ENCODE measurements around the gene POLD2. TPM values are rescaled to one million over a fixed set of nuclear protein-coding genes. Genes with fewer than 3 reads are reported as not detected.

Gene POLD2
- total and polyA plus RNA-seq, 2 of the 13 experiments (the other 11 are each of a cell fraction or from before 2014, with no cell fraction given), result 87.6 to 95.1 TPM

DNA sequence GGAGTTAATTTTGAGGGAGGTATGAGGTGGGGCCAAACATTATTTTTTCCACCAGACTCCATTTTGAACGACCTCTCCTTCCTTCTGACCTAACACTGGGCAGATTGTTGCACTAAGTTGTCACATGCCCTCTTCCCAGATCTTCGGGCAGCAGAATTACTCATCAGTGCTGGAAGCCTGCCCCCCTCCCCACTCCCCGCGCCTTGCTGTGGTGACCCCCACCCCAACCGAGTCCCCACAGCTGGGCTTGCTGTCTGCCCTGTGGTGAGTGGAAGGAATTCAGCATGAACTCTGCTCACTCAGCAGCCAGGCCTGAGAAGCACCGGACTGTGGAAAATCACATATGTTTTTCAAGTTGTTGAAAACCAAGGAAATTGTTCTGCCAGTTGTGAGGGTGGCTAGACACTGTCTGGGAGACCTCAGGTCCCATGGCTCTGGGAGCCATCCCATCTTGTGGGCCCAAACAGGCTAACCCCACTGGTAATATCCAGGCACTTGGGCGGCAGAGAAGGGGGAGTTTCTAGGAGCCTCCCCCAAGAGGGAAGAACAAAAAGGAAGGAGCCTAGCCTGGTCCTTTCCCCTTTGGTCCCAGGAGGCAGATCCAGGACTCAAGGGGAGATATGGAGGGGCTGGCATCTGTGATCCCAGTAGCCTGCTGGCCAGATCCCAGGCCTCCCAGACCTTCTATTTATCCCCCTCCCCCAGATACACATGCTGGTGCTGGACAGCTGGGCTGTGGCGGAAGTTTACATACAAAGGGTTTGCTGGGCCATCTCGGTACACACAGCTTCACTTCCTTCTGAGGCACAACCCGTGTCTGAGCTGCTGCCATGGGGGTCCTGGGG, 22.7 kb downstream of the POLD2 start (continued):
- TF ChIP-seq, protein P1, sequence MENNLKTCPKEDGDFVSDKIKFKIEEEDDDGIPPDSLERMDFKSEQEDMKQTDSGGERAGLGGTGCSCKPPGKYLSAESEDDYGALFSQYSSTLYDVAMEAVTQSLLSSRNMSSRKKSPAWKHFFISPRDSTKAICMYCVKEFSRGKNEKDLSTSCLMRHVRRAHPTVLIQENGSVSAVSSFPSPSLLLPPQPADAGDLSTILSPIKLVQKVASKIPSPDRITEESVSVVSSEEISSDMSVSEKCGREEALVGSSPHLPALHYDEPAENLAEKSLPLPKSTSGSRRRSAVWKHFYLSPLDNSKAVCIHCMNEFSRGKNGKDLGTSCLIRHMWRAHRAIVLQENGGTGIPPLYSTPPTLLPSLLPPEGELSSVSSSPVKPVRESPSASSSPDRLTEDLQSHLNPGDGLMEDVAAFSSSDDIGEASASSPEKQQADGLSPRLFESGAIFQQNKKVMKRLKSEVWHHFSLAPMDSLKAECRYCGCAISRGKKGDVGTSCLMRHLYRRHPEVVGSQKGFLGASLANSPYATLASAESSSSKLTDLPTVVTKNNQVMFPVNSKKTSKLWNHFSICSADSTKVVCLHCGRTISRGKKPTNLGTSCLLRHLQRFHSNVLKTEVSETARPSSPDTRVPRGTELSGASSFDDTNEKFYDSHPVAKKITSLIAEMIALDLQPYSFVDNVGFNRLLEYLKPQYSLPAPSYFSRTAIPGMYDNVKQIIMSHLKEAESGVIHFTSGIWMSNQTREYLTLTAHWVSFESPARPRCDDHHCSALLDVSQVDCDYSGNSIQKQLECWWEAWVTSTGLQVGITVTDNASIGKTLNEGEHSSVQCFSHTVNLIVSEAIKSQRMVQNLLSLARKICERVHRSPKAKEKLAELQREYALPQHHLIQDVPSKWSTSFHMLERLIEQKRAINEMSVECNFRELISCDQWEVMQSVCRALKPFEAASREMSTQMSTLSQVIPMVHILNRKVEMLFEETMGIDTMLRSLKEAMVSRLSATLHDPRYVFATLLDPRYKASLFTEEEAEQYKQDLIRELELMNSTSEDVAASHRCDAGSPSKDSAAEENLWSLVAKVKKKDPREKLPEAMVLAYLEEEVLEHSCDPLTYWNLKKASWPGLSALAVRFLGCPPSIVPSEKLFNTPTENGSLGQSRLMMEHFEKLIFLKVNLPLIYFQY (CRISPR knock-in tag; IDR thresholded peaks at IDR 0.05; ENCODE audit: borderline replicate concordance), result peak; percentile 52; the same call in 1 of the 2 replicates
- TF ChIP-seq ZNF317 (CRISPR knock-in tag; IDR thresholded peaks at IDR 0.05) (peak; percentile 20; the same call in 1 of the 2 replicates), FOXA1 (IDR thresholded peaks at IDR 0.05) (no peak), FOXA1 (CRISPR knock-in tag; IDR thresholded peaks at IDR 0.05) (peak; percentile 64), POGZ (CRISPR knock-in tag; IDR thresholded peaks at IDR 0.05) (0 out of 2 replicates have a peak, but pooled peaks have one; percentile 22), ETV5 (CRISPR knock-in tag; IDR thresholded peaks at IDR 0.05; ENCODE audit: borderline replicate concordance) (peak; percentile 63; the same call in 1 of the 2 replicates), SMAD1 (CRISPR knock-in tag; IDR thresholded peaks at IDR 0.05; ENCODE audit: borderline replicate concordance, low read depth) (no peak), MZF1 (CRISPR knock-in tag; IDR thresholded peaks at IDR 0.05; ENCODE audit: borderline replicate concordance) (no peak), AHR (CRISPR knock-in tag; IDR thresholded peaks at IDR 0.05) (0 out of 2 replicates have a peak, but pooled peaks have one; percentile 9), TEAD3 (CRISPR knock-in tag; optimal IDR thresholded peaks at IDR 0.05; ENCODE audit: borderline replicate concordance) (peak; percentile 26), KLF16 (CRISPR knock-in tag; IDR thresholded peaks at IDR 0.05) (0 out of 4 replicates have a peak, but pooled peaks of 1 of the 2 experiments have one; percentile 14), KAT8 (CRISPR knock-in tag; IDR thresholded peaks at IDR 0.05) (peak; percentile 79), CBX2 (IDR thresholded peaks at IDR 0.05; ENCODE audit: low read depth, low read length) (no peak), CBX2 (CRISPR knock-in tag; IDR thresholded peaks at IDR 0.05; ENCODE audit: low read depth) (peak; percentile 20; the same call in 1 of the 2 replicates), GABPB1 (CRISPR knock-in tag; IDR thresholded peaks at IDR 0.05) (peak; percentile 74), FOXK1 (CRISPR knock-in tag; IDR thresholded peaks at IDR 0.05; ENCODE audit: borderline replicate concordance, low read depth) (0 out of 2 replicates have a peak, but pooled peaks have one; percentile 4), SAP130 (CRISPR knock-in tag; IDR thresholded peaks at IDR 0.05; ENCODE audit: low read depth) (peak; percentile 66), ZNF501 (CRISPR knock-in tag; IDR thresholded peaks at IDR 0.05) (peak; percentile 27; the same call in 1 of the 2 replicates), FOXA3 (CRISPR knock-in tag; IDR thresholded peaks at IDR 0.05) (peak; percentile 76)
- TF ChIP-seq, protein P2, sequence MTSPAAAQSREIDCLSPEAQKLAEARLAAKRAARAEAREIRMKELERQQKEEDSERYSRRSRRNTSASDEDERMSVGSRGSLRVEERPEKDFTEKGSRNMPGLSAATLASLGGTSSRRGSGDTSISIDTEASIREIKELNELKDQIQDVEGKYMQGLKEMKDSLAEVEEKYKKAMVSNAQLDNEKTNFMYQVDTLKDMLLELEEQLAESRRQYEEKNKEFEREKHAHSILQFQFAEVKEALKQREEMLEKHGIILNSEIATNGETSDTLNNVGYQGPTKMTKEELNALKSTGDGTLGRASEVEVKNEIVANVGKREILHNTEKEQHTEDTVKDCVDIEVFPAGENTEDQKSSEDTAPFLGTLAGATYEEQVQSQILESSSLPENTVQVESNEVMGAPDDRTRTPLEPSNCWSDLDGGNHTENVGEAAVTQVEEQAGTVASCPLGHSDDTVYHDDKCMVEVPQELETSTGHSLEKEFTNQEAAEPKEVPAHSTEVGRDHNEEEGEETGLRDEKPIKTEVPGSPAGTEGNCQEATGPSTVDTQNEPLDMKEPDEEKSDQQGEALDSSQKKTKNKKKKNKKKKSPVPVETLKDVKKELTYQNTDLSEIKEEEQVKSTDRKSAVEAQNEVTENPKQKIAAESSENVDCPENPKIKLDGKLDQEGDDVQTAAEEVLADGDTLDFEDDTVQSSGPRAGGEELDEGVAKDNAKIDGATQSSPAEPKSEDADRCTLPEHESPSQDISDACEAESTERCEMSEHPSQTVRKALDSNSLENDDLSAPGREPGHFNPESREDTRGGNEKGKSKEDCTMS (CRISPR knock-in tag; conservative IDR thresholded peaks at IDR 0.05), result no peak
- TF ChIP-seq, protein P3, sequence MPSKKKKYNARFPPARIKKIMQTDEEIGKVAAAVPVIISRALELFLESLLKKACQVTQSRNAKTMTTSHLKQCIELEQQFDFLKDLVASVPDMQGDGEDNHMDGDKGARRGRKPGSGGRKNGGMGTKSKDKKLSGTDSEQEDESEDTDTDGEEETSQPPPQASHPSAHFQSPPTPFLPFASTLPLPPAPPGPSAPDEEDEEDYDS (CRISPR knock-in tag; IDR thresholded peaks at IDR 0.05), result peak; percentile 39; the same call in 1 of the 2 replicates
- TF ChIP-seq, protein P4, sequence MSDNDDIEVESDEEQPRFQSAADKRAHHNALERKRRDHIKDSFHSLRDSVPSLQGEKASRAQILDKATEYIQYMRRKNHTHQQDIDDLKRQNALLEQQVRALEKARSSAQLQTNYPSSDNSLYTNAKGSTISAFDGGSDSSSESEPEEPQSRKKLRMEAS (IDR thresholded peaks at IDR 0.05), result peak; percentile 27; the same call in 1 of the 2 replicates
- TF ChIP-seq, protein P5, sequence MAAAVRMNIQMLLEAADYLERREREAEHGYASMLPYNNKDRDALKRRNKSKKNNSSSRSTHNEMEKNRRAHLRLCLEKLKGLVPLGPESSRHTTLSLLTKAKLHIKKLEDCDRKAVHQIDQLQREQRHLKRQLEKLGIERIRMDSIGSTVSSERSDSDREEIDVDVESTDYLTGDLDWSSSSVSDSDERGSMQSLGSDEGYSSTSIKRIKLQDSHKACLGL (CRISPR knock-in tag; IDR thresholded peaks at IDR 0.05), result 0 out of 2 replicates have a peak, but pooled peaks have one; percentile 18
